Measurements from ENCODE around the gene RAN.

DNA sequence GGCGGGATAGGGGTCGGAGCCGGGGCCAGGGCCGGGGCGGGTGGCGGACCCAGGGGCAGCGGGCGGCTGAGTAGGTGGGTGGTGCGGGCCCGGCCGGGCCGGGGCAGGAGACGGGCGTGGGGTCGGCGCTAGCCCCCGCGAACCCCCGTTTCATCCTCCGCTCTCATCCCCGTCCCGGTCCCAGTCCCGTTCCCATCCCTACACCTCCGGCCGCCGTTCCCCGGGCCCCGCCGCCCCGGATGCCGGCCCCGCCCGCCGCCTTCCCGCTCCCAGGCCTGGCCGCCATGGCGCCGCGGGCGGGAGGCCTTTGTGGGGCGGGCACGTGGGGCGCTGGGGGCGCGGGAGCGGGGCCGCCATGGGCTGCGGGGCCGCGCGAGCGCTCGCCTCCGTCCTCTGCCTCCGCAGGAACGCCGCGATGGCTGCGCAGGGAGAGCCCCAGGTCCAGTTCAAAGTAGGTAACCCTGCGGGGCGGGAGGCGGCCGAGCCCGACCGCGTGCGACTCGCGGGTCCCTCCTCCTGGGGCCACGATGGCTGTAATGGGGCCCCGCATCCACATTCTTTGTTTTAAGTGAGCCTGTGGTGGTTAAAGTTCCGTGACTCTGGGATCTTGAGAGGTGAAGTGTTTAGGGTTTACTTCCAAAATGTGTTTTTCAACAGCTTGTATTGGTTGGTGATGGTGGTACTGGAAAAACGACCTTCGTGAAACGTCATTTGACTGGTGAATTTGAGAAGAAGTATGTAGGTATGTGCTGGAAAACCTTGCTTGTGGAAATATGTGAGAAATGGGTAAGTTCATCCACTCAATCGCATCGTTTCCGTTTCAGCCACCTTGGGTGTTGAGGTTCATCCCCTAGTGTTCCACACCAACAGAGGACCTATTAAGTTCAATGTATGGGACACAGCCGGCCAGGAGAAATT is 572 bp downstream of the RAN start:
- TF ChIP-seq, protein P1, sequence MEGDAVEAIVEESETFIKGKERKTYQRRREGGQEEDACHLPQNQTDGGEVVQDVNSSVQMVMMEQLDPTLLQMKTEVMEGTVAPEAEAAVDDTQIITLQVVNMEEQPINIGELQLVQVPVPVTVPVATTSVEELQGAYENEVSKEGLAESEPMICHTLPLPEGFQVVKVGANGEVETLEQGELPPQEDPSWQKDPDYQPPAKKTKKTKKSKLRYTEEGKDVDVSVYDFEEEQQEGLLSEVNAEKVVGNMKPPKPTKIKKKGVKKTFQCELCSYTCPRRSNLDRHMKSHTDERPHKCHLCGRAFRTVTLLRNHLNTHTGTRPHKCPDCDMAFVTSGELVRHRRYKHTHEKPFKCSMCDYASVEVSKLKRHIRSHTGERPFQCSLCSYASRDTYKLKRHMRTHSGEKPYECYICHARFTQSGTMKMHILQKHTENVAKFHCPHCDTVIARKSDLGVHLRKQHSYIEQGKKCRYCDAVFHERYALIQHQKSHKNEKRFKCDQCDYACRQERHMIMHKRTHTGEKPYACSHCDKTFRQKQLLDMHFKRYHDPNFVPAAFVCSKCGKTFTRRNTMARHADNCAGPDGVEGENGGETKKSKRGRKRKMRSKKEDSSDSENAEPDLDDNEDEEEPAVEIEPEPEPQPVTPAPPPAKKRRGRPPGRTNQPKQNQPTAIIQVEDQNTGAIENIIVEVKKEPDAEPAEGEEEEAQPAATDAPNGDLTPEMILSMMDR (IDR thresholded peaks at IDR 0.05; ENCODE audit: low read length): no peak
- TF ChIP-seq EZH2 (optimal IDR thresholded peaks at IDR 0.05; ENCODE audit: low read depth, low read length) (no peak), EZH2phosphoT487 (IDR thresholded peaks at IDR 0.05; ENCODE audit: low read length) (no peak)
